Limb (tissue), 2 donors: ENCODE measurements around the gene PLCH2.

Experiments
- DNase-seq, 2 donors: peaks; one replicate each; pipeline ENCODE4 v3.0.0-alpha.2; 2016; ENCODE audit errors: extremely low spot score in 2 of 2

PLCH2 gene

DNA sequence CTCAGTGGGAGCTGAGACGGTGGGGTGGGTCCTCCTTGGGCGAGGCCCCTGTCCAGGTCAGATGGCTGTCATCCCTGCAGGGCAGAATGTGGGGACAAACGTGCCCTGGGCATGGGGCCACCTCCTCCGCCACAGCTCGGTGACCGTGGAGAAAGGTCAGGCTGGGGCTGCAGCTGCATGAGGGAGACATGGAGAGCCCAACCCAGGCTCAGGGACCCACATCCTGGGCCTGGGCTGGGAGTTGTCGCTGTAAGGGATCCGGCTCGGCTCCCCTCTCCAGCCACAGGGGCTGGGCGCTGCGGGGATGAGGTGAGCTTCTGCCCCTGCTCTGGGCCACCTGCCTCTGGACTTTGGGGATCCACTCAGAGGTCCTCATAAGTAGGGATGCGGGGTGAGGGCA, 518 bp upstream of the PLCH2 start:
- no peak for DNase-seq

DNA sequence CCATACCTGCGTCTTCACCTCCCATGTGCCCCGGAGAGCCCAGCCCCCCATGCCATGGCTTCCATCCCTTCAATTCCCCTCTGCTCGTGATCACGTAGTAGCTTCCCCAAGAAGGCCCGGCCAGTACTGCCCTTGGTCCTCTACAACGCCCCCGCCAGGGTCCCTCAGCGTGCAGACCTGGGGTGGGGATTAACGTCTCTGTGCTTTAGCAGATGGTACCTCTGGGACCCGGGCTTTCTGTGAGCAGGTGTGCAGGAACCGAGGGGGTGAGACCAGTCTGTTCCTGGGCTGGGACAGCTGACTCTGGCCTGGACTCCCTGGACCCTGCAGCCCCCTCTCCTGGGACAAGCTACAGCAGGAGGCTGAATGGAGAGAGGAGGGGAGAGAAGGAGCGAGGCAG, 1.2 kb downstream of the PLCH2 start:
- no peak for DNase-seq

DNA sequence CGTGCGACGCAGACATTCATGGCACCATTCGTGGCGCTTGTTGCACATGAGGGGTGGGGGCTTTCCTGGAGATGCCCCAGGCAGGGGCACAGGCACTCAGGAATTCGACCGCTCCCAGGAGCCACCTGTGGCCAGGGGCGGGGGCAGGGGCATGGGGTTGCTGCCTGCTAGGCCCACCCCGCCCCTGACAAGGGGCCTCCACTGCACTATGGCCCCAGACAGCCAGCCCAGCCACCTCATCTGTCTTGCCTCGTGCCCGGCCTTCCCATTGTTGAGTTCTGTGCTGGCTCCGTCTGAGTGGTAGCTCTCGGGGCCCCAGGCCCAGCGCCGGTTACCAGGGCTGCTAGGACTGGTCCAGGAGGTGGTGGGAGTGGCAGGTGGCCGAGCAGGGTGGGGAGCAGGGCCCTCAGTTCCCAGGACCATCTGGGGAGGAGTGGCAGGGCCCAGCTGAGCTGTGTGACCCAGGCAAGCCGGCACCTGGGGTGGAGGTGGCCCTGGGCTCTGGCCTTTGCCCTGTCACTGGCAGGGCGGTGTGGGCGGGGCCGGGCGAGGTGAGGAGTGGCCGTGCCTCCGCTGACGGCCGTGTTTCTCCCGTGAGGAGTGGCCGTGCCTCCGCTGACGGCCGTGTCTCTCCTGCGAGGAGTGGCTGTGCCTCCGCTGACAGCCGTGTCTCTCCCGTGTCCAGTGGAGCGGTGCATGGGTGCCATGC, 1.9 kb downstream of the PLCH2 start:
- no peak for DNase-seq

- no peak for DNase-seq
Measured at GRCh38 chr1:2479186-2479585, 3.1 kb downstream of the PLCH2 start.

GRCh38 chr1:2479618-2480017, 3.5 kb downstream of the PLCH2 start:
- DNase-seq = no peak

DNA sequence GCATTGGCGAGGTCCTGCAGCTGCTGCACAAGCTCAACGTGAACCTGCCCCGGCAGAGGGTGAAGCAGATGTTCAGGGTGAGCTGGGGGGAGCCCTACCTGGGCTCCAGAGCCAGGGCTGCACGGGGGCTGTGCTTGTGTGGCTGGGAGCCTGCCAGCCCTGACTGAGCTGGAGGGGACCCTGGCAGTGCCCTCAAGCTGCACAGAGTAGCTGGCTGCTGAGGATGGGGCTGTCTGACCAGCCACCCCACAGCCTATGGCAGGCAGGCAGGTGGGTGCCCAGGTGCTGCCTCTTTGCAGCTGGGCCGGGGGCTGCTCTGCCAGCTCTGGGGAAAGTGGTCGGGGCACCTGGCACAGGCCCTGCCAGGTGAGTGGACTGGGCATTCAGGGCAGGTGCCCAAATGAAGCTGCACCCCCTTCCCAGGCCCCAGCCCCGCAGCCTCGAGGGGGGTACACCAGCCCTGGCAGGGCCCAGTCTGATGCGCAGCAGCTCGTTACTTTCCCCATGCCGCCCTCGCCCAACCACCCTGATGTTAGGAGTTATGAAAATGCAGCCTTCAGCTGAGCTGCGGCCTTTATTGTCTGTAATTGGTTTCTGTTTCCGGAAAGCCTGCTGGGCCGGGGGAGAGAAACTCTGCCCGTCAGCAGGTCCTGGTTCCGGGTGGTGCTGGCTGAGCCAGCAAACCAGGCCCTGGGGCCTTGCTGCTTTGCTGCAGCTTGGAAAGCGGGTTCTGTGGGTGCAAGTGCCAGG, 4.3 kb downstream of the PLCH2 start:
- no peak for DNase-seq

GRCh38 chr1:2480986-2481364, 4.9 kb downstream of the PLCH2 start:
- no peak for DNase-seq

GRCh38 chr1:2481885-2482284, 5.8 kb downstream of the PLCH2 start:
- no peak for DNase-seq

GRCh38 chr1:2482588-2482987, 6.5 kb downstream of the PLCH2 start:
- no peak for DNase-seq

GRCh38 chr1:2483026-2483425, 6.9 kb downstream of the PLCH2 start:
- DNase-seq = no peak

DNA sequence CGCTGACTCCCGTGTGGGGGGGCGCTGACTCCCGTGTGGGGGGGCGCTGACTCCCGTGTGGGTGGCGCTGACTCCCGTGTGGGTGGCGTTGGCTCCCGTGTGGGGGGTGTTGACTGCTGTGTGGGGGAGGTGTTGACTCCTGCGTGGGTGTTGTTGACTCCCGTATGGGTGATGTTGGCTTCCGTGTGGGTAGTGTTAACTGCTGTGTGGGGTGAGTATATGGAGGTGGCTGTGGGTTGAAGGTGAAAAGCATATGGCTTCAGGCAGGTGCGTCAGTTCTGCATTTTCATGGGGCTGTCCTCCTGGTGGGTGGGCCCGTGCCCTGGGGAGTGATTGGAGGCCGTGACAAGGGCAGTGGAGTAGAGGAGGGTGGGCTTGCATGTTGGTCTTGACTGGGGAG, 7.9 kb downstream of the PLCH2 start:
- no peak for DNase-seq

- no peak for DNase-seq
Measured at GRCh38 chr1:2486041-2486440, 10.0 kb downstream of the PLCH2 start.

- no peak for DNase-seq
Measured at GRCh38 chr1:2486558-2486957, 10.5 kb downstream of the PLCH2 start.

- DNase-seq = no peak
Measured at GRCh38 chr1:2488688-2489087, 12.6 kb downstream of the PLCH2 start.

DNA sequence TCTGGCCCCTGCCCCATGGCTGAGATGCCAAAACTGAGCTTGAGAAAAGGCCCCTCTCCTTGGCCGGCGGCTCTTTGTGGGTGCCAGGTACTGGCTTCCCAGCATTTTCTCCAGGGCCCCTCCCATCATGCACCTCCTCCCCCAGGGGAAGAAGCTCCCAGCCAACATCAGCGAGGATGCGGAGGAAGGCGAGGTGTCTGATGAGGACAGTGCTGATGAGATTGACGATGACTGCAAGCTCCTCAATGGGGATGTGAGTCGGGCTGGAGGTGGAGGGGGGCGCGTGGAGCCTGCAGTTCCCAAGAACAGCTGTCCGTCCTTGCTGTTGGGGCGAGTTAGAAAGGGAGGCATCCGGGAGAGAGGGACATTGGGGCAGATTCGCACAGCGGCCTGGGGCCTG, 13.5 kb downstream of the PLCH2 start:
- no peak for DNase-seq

- no peak for DNase-seq
Measured at GRCh38 chr1:2492091-2492490, 16.0 kb downstream of the PLCH2 start.

DNA sequence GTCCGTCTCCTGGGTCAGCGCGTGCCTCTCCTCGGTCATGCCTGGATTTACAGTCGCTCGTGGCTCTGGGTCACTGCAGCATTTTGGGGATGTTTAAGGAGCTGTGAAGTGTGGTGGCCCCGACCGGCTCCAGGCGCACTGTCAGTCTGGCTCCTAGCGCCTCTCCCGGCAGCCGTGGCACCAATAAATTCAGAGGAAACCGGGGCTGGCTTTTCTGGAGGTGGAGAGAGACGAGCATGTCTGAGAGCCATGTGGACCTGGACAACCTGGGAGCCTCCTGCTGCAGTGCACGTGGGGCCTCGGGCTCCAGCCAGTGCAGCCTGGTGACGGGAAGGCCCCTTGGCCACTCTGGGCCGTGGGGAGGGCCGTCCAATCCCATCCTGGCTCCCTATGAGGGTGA, 17.1 kb downstream of the PLCH2 start:
- no peak for DNase-seq

DNA sequence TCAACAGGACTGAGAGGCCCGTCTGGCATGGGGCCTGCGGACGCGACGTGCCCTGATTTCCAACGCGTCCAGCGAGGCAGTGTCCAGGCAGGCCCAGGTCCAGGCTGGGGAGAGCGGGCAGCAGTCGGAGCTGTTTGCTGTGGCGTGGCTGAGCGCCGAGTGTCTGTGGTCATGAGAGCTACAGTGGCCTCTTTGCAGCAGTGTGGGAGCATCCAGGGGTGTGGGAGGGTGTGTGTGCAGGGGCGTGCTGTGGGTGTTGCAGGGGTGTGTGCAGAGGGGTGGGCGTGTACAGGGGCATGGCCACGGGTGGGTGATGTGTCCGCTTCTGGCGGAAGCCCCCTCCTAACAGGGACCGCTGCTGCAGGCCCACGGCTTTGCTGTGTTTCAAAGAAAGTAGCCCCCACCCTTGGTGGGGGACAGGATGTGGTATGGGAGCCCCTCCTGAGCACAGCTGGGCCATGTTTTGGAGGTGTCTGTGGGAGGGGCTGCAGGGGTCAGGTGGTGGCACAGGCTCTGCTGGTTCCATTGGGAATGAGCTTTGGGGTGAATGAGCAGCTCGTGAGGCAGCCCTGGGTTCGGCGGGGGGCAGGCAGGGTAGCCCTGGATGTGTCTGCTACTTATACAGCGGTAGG, 17.7 kb downstream of the PLCH2 start:
- no peak for DNase-seq

DNA sequence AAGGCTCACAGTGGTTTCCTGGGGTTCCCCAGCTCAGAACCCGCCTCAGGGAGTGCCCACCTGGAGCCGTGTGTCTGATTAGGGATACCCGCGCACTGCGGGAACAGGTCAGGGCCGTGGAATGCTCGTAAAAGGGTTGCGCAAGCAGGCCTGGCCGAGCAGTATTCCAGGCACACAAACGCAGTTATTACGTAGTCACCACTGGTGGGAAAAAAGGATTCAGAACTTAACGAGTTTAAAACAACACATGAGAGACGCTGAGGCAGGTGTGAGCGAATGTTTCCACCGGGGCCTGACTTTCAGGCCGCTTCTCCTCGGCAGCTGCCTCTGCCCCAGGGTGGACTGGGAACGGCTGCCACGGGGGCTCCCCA, 18.2 kb downstream of the PLCH2 start:
- no peak for DNase-seq

DNA sequence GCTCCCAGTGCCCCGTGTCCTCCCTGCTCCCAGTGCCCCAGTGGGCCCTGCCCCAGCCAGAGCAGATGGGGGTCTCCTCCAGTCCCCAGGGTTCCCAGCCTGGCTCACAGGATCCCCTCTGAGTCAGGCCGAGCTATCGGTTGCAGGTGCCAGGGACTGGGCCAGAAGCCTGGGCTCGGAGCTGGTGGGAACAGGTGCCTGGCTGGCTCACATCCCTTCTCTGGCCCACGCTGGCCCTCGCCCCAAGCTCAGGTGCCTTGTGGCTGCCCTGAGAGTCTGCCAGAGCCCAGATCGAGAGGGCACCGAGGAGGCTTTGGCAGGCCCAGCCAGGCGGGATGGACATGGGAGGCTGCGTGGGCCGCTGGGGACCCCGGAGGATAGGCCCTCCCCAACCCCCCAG, 18.9 kb downstream of the PLCH2 start:
- DNase-seq = no peak

DNA sequence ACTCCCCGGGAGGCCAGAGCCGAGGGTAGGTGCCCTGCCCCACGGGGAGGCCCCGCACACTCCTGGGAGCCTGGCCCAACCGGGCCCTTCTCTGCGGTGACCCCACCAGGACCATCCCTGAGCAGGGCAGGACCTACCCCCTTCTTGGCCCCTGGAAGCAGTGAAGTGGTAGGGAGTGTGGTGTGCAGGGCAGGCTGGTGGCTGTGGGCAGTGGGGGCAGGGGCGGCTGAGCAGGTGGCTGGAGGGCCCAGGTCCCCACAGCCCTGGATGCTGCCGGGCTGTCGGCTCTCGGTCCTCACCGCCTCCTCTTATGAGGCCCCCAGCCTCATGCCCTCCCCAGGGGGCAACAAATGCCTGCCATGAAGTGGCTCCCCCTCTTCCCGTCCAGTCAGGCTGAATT, 19.5 kb downstream of the PLCH2 start:
- DNase-seq = no peak

DNA sequence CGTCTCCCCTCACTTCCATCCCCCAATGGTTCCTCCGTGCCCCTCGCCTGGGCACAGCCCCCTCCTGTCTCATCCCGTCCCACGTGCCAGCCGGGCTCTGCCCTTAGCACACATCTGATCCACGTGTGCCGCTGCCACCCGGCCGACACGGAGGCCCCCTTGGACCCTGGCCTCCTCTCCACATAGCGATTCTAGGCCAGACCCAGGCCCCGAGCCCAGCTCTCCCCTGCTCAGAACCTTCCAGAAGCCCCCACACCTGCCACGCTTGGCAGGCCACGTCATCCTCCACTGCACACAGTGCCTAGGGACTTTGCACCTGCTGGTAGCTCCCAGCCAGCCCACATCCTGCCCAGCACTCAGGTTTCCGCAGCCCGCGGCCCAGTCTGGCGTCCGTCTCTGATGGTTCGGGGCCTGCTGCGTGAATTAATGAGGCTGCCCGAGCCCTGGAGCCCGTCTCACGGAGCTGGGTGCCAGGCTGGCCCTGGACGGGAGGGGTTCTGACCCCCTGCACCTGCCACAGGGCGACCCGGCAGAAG, 20.1 kb downstream of the PLCH2 start:
- DNase-seq = no peak

GRCh38 chr1:2496746-2497145, 20.7 kb downstream of the PLCH2 start:
- DNase-seq = no peak
